ENCODE data around the gene RAB31. TPM values are rescaled to one million over a fixed set of nuclear protein-coding genes. Genes with fewer than 3 reads are reported as not detected.

Gene RAB31
- total RNA-seq, 6 donors from 2014 or later, result 40.3 to 128 (median 95.8) TPM

DNA sequence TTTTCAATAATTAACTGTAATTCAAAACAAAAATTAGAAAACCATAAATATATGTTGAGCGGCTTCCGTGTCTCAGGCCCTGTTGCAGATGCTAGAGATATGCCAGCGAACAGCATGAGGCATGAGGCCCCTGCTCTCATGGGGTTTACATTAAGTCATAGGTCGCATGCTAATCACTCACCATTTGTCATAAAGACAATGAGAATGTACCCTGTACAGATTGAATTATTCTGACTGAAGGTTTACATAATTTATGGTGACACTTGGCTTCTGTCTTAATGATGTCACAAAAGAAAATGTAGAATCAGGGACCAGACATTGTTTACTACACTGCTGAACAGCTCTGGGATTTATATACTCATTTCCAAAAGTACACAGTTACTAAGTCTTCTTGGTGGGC lies 199.8 kb downstream of the RAB31 start:
- Histone ChIP-seq H3K36me3 (no peaks in the 10 kb centered on the region), H3K4me1 (peaks cover 0 to 3% (median under 1%) of the 10 kb centered on the region in 4 donors), H3K9me3 (no peaks in the 10 kb centered on the region), H3K4me3 (no peak overlapping the region), H3K27ac (no peak overlapping the region), H3K27me3 (no peaks in the 10 kb centered on the region)
- no peak for ATAC-seq (ENCODE audit: low FRiP score in 2 of 2)
- TF ChIP-seq, protein P1, sequence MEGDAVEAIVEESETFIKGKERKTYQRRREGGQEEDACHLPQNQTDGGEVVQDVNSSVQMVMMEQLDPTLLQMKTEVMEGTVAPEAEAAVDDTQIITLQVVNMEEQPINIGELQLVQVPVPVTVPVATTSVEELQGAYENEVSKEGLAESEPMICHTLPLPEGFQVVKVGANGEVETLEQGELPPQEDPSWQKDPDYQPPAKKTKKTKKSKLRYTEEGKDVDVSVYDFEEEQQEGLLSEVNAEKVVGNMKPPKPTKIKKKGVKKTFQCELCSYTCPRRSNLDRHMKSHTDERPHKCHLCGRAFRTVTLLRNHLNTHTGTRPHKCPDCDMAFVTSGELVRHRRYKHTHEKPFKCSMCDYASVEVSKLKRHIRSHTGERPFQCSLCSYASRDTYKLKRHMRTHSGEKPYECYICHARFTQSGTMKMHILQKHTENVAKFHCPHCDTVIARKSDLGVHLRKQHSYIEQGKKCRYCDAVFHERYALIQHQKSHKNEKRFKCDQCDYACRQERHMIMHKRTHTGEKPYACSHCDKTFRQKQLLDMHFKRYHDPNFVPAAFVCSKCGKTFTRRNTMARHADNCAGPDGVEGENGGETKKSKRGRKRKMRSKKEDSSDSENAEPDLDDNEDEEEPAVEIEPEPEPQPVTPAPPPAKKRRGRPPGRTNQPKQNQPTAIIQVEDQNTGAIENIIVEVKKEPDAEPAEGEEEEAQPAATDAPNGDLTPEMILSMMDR (IDR thresholded peaks at IDR 0.05), result no peak
- TF ChIP-seq POLR2AphosphoS5 (IDR thresholded peaks at IDR 0.05) (no peak), POLR2A (IDR thresholded peaks at IDR 0.05) (no peak), EP300 (IDR thresholded peaks at IDR 0.05) (no peak)
- no peak for DNase-seq
- 93% methylated on average over 4 of the region's 4 CpGs for WGBS, 2 donors

DNA sequence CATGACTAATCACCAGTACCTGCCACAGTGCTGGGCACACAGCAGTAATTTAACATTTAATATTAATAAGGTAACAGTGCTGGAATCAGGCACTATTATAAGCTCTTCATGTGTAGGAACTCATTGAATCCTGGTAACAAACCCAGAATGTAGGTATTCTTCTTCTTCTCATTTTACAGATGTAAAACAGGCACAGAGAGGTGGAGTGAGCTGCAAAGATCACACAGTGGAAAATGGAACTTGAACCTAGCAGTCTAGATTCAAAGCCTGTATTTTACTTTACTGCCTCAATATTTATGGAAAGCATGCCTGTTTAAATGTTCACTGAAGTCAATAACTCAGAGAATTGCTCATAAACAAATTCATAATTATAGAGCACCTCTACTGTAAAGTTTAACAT lies 202.0 kb downstream of the RAB31 start:
- peaks cover 0 to 6% (median 5%) of the 10 kb centered on the region in 4 donors for H3K4me1 ChIP-seq
- ATAC-seq (ENCODE audit: low FRiP score in 2 of 2) (no peak), DNase-seq (no peak)
- H3K9me3 ChIP-seq, result no peaks in the 10 kb centered on the region
- H3K36me3 ChIP-seq, result no peaks in the 10 kb centered on the region
- H3K27ac ChIP-seq, result no peak overlapping the region
- no peaks in the 10 kb centered on the region for H3K27me3 ChIP-seq
- H3K4me3 ChIP-seq, result no peak overlapping the region
- TF ChIP-seq POLR2AphosphoS5 (IDR thresholded peaks at IDR 0.05) (no peak), POLR2A (IDR thresholded peaks at IDR 0.05) (no peak), EP300 (IDR thresholded peaks at IDR 0.05) (no peak)
- TF ChIP-seq, protein P1 (IDR thresholded peaks at IDR 0.05), result no peak

DNA sequence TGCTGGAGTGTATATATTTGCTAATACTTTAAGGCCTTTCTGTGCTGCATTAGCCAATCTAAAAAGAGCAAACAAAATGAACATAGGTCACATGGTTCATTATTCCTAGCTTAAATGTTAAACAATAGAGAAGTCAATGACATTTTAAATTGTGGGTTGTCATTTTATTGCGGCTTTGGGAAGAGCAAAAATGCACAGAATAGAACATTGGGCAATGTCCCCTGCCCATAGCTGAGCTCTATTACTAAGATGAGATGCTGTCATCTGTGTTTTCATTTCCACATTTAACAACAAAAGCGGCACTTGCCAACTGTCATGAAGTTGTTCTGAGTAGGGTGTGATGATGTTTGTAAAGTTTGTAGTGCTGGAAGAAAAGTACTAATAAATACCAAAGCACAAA lies 202.6 kb downstream of the RAB31 start:
- Histone ChIP-seq H3K27me3 (no peaks in the 10 kb centered on the region), H3K27ac (no peak overlapping the region), H3K9me3 (no peaks in the 10 kb centered on the region), H3K4me1 (peaks cover 0 to 11% (median 6%) of the 10 kb centered on the region in 4 donors), H3K36me3 (no peaks in the 10 kb centered on the region), H3K4me3 (no peak overlapping the region)
- DNase-seq (no peak), ATAC-seq (ENCODE audit: low FRiP score in 2 of 2) (no peak)
- TF ChIP-seq POLR2AphosphoS5 (IDR thresholded peaks at IDR 0.05) (no peak), EP300 (IDR thresholded peaks at IDR 0.05) (peak in 1 of 4 donors; percentile 29), POLR2A (IDR thresholded peaks at IDR 0.05) (no peak)
- TF ChIP-seq, protein P1 (IDR thresholded peaks at IDR 0.05), result no peak
- 70 to 83% methylated on average over 2 of the region's 2 CpGs for WGBS, 2 donors

DNA sequence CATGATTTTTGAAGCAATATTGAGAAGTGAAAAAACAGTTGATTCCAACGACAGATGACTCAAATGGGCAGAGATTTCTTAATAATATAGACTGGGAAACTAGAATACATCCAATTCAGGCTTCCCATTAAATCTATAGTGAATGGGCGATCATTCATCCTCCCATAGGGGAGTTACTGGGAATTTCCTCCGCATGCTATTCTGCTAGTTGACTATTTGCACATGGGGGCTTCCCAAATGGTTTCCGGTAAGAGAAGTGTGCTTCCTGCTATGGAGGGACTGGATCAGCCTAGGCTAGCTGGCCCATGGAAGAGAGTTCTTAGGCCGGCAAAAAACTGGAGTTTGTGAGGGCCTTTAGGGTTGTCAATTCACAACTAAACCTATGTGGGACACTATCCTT lies 203.1 kb downstream of the RAB31 start:
- WGBS, 2 donors, result 90 to 94% methylated on average over 5 of the region's 5 CpGs
- Histone ChIP-seq H3K4me3 (no peak overlapping the region), H3K27me3 (no peaks in the 10 kb centered on the region), H3K36me3 (no peaks in the 10 kb centered on the region), H3K27ac (no peak overlapping the region), H3K4me1 (peaks cover under 1 to 16% (median 11%) of the 10 kb centered on the region in 4 donors), H3K9me3 (no peaks in the 10 kb centered on the region)
- DNase-seq (no peak), ATAC-seq (ENCODE audit: low FRiP score in 2 of 2) (no peak)
- TF ChIP-seq EP300 (IDR thresholded peaks at IDR 0.05) (no peak), POLR2AphosphoS5 (IDR thresholded peaks at IDR 0.05) (no peak), POLR2A (IDR thresholded peaks at IDR 0.05) (no peak)
- TF ChIP-seq, protein P1 (IDR thresholded peaks at IDR 0.05), result no peak

Small RNA genes lying within 50 kb of the gene (small RNA-seq; reads per million reads assigned to genes)
- gene RN7SL862P (0 reads per million in 4 donors), gene RNA5SP449 (0 reads per million in 4 donors)

Other genes starting within 250 kb of the RAB31 start
- 10 to 100 TPM; 39.8 to 82.6 (median 57.6) TPM for gene RALBP1, start 232.8 kb upstream of the RAB31 start, total RNA-seq
- gene PPP4R1, start 93.7 kb upstream of the RAB31 start, total RNA-seq, result 100 to 1,000 TPM; 125 to 239 (median 189) TPM
- gene TXNDC2, start 177.7 kb downstream of the RAB31 start, total RNA-seq, result under 1 TPM in 3 of 6 donors, not detected in 3; 0.30 to 0.49 (median 0.33) TPM
- 100 to 1,000 TPM; 233 to 566 (median 285) TPM for gene VAPA, start 205.7 kb downstream of the RAB31 start, total RNA-seq

All from upper lobe of left lung (tissue), 6 donors.